ENCODE results near the gene DGUOK. TPM values are rescaled to one million over a fixed set of nuclear protein-coding genes. Genes with fewer than 3 reads are reported as not detected.

DGUOK gene
- total and polyA plus RNA-seq, 2 of the 4 experiments (the other 2 are of a cell fraction): 66.3 to 111 TPM

DNA sequence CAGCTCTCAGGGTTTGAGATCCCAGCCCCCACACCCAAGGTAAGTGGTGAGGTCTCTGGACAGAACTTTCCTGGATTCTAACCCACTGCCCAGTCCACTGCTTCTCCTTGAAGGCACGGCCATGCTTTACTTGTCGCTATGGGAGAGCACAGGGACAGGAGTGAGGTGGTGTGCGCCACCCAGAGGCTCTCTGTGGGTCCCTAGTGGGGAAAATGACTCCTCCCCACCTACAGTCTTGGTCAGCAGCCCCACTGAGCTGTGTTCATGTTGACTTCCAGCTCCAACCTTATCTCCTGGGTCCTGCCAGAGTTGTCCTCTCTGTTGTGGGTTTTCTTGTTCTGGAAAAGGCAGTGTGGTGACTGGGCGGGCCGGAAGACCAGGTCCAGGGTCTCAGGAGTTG is 69.1 kb downstream of the DGUOK start:
- no TSS peak for BruUV-seq (replicated peaks)
- Histone ChIP-seq H3K27ac (ENCODE audit: insufficient read depth, low read length) (no peak overlapping the region), H3K79me1 (ENCODE audit: low read depth in 1 of 2, low read length in 2 of 2) (peaks cover 33 to 89% of the 10 kb centered on the region in 2 experiments), H2BK20ac (ENCODE audit: low read depth, low read length) (no peak overlapping the region), H4K91ac (ENCODE audit: insufficient read depth, low read depth, low read length) (no peak overlapping the region), H3K36me3 (ENCODE audit: control insufficient read depth, insufficient read depth, low read length) (no peaks in the 10 kb centered on the region), H3K56ac (ENCODE audit: extremely low read depth, insufficient read depth, low read length) (no peak overlapping the region), H3K4ac (ENCODE audit: low read depth, low read length) (no peak overlapping the region; the same call in 1 of the 2 replicates), H2AFZ (replicated peaks; ENCODE audit: low read length, poor library complexity) (no peak overlapping the region), H2BK15ac (ENCODE audit: low read depth, low read length) (no peak overlapping the region), H3K27me3 (ENCODE audit: control insufficient read depth, insufficient read depth, low read length) (no peaks in the 10 kb centered on the region), H3K4me1 (ENCODE audit: control insufficient read depth, insufficient read depth, low read length) (peaks cover 17% of the 10 kb centered on the region), H2BK120ac (ENCODE audit: low read depth, low read length) (no peak overlapping the region), H3K9me1 (ENCODE audit: insufficient read depth, low read length) (peaks cover 32% of the 10 kb centered on the region), H3K23ac (ENCODE audit: low read depth, low read length) (no peak overlapping the region), H4K8ac (ENCODE audit: low read depth in 2 of 2, low read length in 2 of 2) (no peak overlapping the region), H3K14ac (replicated peaks; ENCODE audit: low read depth, low read length) (no peak overlapping the region), H3K4me2 (ENCODE audit: low read depth, low read length) (no peak overlapping the region), H2BK5ac (ENCODE audit: low read depth, low read length, poor library complexity, severe bottlenecking) (no peak overlapping the region), H3K4me3 (ENCODE audit: insufficient read depth, low read depth, low read length) (no peak overlapping the region), H3K9ac (ENCODE audit: low read depth, low read length) (no peak overlapping the region), H2AK5ac (ENCODE audit: low read depth, low read length) (no peak overlapping the region), H4K20me1 (ENCODE audit: insufficient read depth, low read length) (peaks cover 71% of the 10 kb centered on the region), H4K5ac (ENCODE audit: low read depth, low read length) (no peak overlapping the region), H3K18ac (ENCODE audit: low read depth, low read length) (no peak overlapping the region), H2AK9ac (replicated peaks; ENCODE audit: low read depth, low read length, poor library complexity) (no peak overlapping the region), H3K9me3 (ENCODE audit: control insufficient read depth, insufficient read depth, low read length) (no peaks in the 10 kb centered on the region)
- ATAC-seq (ENCODE audit: low read depth) (no peak), DNase-seq (no peak)
- POLR2A ChIA-PET (ENCODE audit: unreplicated experiment): no interaction called here
- dilution Hi-C loops (cut with HindIII; ENCODE audit: low sequenced_read_pairs, unreplicated experiment) (no loop called here), in situ Hi-C loops (cut with MboI; ENCODE audit: low sequenced_read_pairs) (no loop called here), intact Hi-C loops (cut with micrococcal nuclease) (no loop called here)
- no CpG with 5 or more reads among the region's 5 CpGs for WGBS, 2 experiments (ENCODE audit: extremely low coverage in 2 of 2, insufficient read length in 1 of 2)
- CTCF ChIA-PET: interaction anchor here (1.1 kb wide), 1 partner anchor 131 kb away, joined by 3 read pairs; no protein-coding TSS in a partner anchor
- TF ChIP-seq RCOR1 (IDR thresholded peaks at IDR 0.05; ENCODE audit: insufficient replicate concordance, low read length): no peak
- no peak for TF ChIP-seq CEBPB (IDR thresholded peaks at IDR 0.05; ENCODE audit: low read depth, low read length)
- no peak for TF ChIP-seq NFE2L2 (IDR thresholded peaks at IDR 0.05; ENCODE audit: low read depth, low read length)
- no peak for TF ChIP-seq BHLHE40 (IDR thresholded peaks at IDR 0.05; ENCODE audit: low read depth, low read length)
- TF ChIP-seq, protein P1, sequence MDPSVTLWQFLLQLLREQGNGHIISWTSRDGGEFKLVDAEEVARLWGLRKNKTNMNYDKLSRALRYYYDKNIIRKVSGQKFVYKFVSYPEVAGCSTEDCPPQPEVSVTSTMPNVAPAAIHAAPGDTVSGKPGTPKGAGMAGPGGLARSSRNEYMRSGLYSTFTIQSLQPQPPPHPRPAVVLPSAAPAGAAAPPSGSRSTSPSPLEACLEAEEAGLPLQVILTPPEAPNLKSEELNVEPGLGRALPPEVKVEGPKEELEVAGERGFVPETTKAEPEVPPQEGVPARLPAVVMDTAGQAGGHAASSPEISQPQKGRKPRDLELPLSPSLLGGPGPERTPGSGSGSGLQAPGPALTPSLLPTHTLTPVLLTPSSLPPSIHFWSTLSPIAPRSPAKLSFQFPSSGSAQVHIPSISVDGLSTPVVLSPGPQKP (IDR thresholded peaks at IDR 0.05; ENCODE audit: borderline replicate concordance, low read depth, low read length): no peak
- TF ChIP-seq RAD21 (IDR thresholded peaks at IDR 0.05; ENCODE audit: low read length): no peak
- no peak for TF ChIP-seq MAFK (IDR thresholded peaks at IDR 0.05; ENCODE audit: low read depth, low read length)
- TF ChIP-seq, protein P2, sequence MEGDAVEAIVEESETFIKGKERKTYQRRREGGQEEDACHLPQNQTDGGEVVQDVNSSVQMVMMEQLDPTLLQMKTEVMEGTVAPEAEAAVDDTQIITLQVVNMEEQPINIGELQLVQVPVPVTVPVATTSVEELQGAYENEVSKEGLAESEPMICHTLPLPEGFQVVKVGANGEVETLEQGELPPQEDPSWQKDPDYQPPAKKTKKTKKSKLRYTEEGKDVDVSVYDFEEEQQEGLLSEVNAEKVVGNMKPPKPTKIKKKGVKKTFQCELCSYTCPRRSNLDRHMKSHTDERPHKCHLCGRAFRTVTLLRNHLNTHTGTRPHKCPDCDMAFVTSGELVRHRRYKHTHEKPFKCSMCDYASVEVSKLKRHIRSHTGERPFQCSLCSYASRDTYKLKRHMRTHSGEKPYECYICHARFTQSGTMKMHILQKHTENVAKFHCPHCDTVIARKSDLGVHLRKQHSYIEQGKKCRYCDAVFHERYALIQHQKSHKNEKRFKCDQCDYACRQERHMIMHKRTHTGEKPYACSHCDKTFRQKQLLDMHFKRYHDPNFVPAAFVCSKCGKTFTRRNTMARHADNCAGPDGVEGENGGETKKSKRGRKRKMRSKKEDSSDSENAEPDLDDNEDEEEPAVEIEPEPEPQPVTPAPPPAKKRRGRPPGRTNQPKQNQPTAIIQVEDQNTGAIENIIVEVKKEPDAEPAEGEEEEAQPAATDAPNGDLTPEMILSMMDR (conservative IDR thresholded peaks at IDR 0.05; ENCODE audit: low read depth, low read length): no peak
- TF ChIP-seq MXI1 (IDR thresholded peaks at IDR 0.05; ENCODE audit: borderline replicate concordance, low read depth, low read length): no peak
- TF ChIP-seq, protein P3, sequence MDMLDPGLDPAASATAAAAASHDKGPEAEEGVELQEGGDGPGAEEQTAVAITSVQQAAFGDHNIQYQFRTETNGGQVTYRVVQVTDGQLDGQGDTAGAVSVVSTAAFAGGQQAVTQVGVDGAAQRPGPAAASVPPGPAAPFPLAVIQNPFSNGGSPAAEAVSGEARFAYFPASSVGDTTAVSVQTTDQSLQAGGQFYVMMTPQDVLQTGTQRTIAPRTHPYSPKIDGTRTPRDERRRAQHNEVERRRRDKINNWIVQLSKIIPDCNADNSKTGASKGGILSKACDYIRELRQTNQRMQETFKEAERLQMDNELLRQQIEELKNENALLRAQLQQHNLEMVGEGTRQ (IDR thresholded peaks at IDR 0.05; ENCODE audit: low read depth, low read length): no peak
- TF ChIP-seq MAZ (IDR thresholded peaks at IDR 0.05; ENCODE audit: borderline replicate concordance, low read depth, low read length): no peak
- TF ChIP-seq RFX5 (IDR thresholded peaks at IDR 0.05; ENCODE audit: low read depth, low read length): no peak

Data from IMR-90 (cell line).